Suprapubic skin (tissue), 4 donors: Measurements from ENCODE around the gene RBM7. TPM values are rescaled to one million over a fixed set of nuclear protein-coding genes. Genes with fewer than 3 reads are reported as not detected.

ENCODE experiments used
- DNase-seq, 2 donors: peaks; one replicate each; pipeline ENCODE4 v3.0.0-alpha.2; 2019; ENCODE audit warnings: low spot score in 2 of 2
- H3K27ac ChIP-seq: fragments of 200-600 bp; sonication (generic); one replicate; pipeline ENCODE4 v1.5.1; 2019
- H3K27me3 ChIP-seq: fragments of 200-600 bp; sonication (generic); one replicate; pipeline ENCODE4 v1.5.1; 2019
- H3K36me3 ChIP-seq: fragments of 200-600 bp; sonication (generic); one replicate; pipeline ENCODE4 v1.5.1; 2019
- H3K4me1 ChIP-seq: fragments of 200-600 bp; sonication (generic); one replicate; pipeline ENCODE4 v1.5.1; 2019
- H3K4me3 ChIP-seq: fragments of 200-600 bp; sonication (generic); one replicate; pipeline ENCODE4 v1.5.1; 2019; ENCODE audit warnings: mild to moderate bottlenecking
- H3K9me3 ChIP-seq: fragments of 200-600 bp; sonication (generic); one replicate; pipeline ENCODE4 v1.5.1; 2019
- CTCF ChIP-seq, 2 donors: fragments of 200-600 bp in 1 of 2; fragments of 450-650 bp in 1 of 2; sonication (generic) in 1 of 2; IDR thresholded peaks; one replicate each; pipeline ENCODE4 v1.5.1; 2016 to 2019; ENCODE audit warnings: antibody characterized with exemption in 2 of 2, mild to moderate bottlenecking in 1 of 2, moderate library complexity in 1 of 2
- EP300 ChIP-seq: sonication (generic); formaldehyde crosslinking; IDR thresholded peaks from one replicate; pipeline ENCODE4 v1.6.1; 2017; ENCODE audit warnings: antibody characterized with exemption
- POLR2A ChIP-seq, 2 donors: fragments of 450-650 bp; IDR thresholded peaks; one replicate each; pipeline ENCODE4 v1.6.1; 2017; ENCODE audit warnings: antibody characterized with exemption in 2 of 2, mild to moderate bottlenecking in 2 of 2, moderate library complexity in 2 of 2
- POLR2AphosphoS5 ChIP-seq, 3 donors: sonication (generic); formaldehyde crosslinking; IDR thresholded peaks; one replicate each; pipeline ENCODE4 v1.6.1; 2017; ENCODE audit warnings: antibody characterized with exemption in 3 of 3
- WGBS: methylation state at CpG from one replicate; pipeline ENCODE4 v1.1.5; 2018; 5-methylcytosine and 5-hydroxymethylcytosine counted together
- total RNA-seq, 4 donors: library from RNA; depleted of rRNA; stranded (reverse); fragments of >200 nt; gene quantifications; one replicate each; pipeline ENCODE4 v1.1.0, GENCODE V29; 2016

The RBM7 gene
- total RNA-seq, 4 donors from 2014 or later = 10.2 to 18.4 (median 16.9) TPM

DNA sequence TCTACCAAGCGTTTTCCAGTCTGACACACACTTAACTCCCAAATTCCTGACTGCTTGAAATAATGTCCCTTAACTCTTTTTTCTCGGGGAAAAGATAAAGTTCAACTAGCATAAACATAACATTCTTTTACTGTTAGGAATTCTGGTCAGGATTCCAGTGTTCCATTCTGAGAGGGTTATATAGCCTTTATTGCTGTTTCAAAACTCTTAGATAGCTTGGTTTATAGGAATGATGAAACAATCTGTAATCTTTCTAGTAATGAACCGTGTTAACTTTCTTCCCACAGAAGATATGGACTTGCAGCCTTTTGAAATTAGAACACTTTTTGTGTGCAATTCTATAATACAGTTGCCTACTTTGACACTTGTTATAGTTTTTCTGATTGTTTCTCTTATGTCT lies 47.4 kb downstream of the RBM7 start:
- H3K27me3 ChIP-seq = no peaks in the 10 kb centered on the region
- no peak overlapping the region for H3K27ac ChIP-seq
- no peak for DNase-seq
- H3K4me3 ChIP-seq = no peak overlapping the region
- H3K4me1 ChIP-seq = peaks cover 7% of the 10 kb centered on the region
- H3K9me3 ChIP-seq = no peaks in the 10 kb centered on the region
- WGBS = 90% methylated on average over 3 of the region's 3 CpGs
- peaks cover 59% of the 10 kb centered on the region for H3K36me3 ChIP-seq
- TF ChIP-seq POLR2A (IDR thresholded peaks at IDR 0.05) (no peak), EP300 (no peak), POLR2AphosphoS5 (IDR thresholded peaks at IDR 0.05) (no peak), CTCF (IDR thresholded peaks at IDR 0.05) (no peak)

- DNase-seq = no peak
- no peak overlapping the region for H3K27ac ChIP-seq
- 63% methylated on average over 2 of the region's 2 CpGs for WGBS
- no peaks in the 10 kb centered on the region for H3K9me3 ChIP-seq
- no peak overlapping the region for H3K4me3 ChIP-seq
- no peak for TF ChIP-seq CTCF (IDR thresholded peaks at IDR 0.05)
- no peak for TF ChIP-seq POLR2A (IDR thresholded peaks at IDR 0.05)
- TF ChIP-seq POLR2AphosphoS5 (IDR thresholded peaks at IDR 0.05) = no peak
- no peak for TF ChIP-seq EP300
- H3K27me3 ChIP-seq = no peaks in the 10 kb centered on the region
- peaks cover 62% of the 10 kb centered on the region for H3K36me3 ChIP-seq
- peaks cover 7% of the 10 kb centered on the region for H3K4me1 ChIP-seq
Observed at GRCh38 chr11:114448749-114449482, 48.5 kb downstream of the RBM7 start.

DNA sequence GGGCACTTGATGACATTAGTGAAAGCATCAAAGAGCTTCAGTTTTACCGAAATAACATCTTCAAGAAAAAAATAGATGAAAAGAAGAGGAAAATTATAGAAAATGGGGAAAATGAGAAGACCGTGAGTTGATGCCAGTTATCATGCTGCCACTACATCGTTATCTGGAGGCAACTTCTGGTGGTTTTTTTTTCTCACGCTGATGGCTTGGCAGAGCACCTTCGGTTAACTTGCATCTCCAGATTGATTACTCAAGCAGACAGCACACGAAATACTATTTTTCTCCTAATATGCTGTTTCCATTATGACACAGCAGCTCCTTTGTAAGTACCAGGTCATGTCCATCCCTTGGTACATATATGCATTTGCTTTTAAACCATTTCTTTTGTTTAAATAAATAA lies 49.4 kb downstream of the RBM7 start:
- H3K9me3 ChIP-seq = no peaks in the 10 kb centered on the region
- DNase-seq = no peak
- H3K36me3 ChIP-seq = peaks cover 55% of the 10 kb centered on the region
- no peak overlapping the region for H3K4me3 ChIP-seq
- no peak for TF ChIP-seq EP300
- TF ChIP-seq POLR2A (IDR thresholded peaks at IDR 0.05) = no peak
- no peak for TF ChIP-seq CTCF (IDR thresholded peaks at IDR 0.05)
- TF ChIP-seq POLR2AphosphoS5 (IDR thresholded peaks at IDR 0.05) = no peak
- no peak overlapping the region for H3K27ac ChIP-seq
- 86% methylated on average over 6 of the region's 6 CpGs for WGBS
- H3K27me3 ChIP-seq = no peaks in the 10 kb centered on the region
- H3K4me1 ChIP-seq = peaks cover 7% of the 10 kb centered on the region

- Histone ChIP-seq H3K9me3 (no peaks in the 10 kb centered on the region), H3K27ac (no peak overlapping the region), H3K4me3 (no peak overlapping the region), H3K36me3 (peaks cover 46% of the 10 kb centered on the region), H3K27me3 (no peaks in the 10 kb centered on the region), H3K4me1 (peaks cover 7% of the 10 kb centered on the region)
- WGBS = 96% methylated on average over 3 of the region's 3 CpGs
- DNase-seq = no peak
- TF ChIP-seq EP300 (no peak), POLR2AphosphoS5 (IDR thresholded peaks at IDR 0.05) (no peak), CTCF (IDR thresholded peaks at IDR 0.05) (no peak), POLR2A (IDR thresholded peaks at IDR 0.05) (no peak)
Observed at GRCh38 chr11:114452399-114452798, 51.9 kb downstream of the RBM7 start.

Other genes with a start within 250 kb of the RBM7 start
- 100 to 1,000 TPM; 106 to 269 (median 210) TPM for gene NNMT, start 104.3 kb upstream of the RBM7 start, total RNA-seq
- 10 to 100 TPM in 3 of 4 donors, 1 to 10 TPM in 1; 9.7 to 13.3 (median 11.8) TPM for gene C11orf71, start 155 bp upstream of the RBM7 start, total RNA-seq
- gene REXO2, start 38.8 kb downstream of the RBM7 start, total RNA-seq = 100 to 1,000 TPM in 3 of 4 donors, 10 to 100 TPM in 1; 88.7 to 125 (median 109) TPM
- not detected for gene NXPE1, start 159.2 kb downstream of the RBM7 start, total RNA-seq
- not detected for gene NXPE4, start 195.1 kb downstream of the RBM7 start, total RNA-seq